Measurements from ENCODE around the gene HIGD1C.

The HIGD1C gene

GRCh38 chr12:50988871-50989270 is 36.5 kb downstream of the HIGD1C start:
- Histone ChIP-seq H3K4me1 (ENCODE audit: insufficient read depth, low read length) (no peaks in the 10 kb centered on the region), H3K9ac (ENCODE audit: low read depth, low read length) (no peak overlapping the region), H3K27me3 (ENCODE audit: insufficient read depth, low read length) (no peaks in the 10 kb centered on the region), H3K27ac (ENCODE audit: low read length) (no peak overlapping the region), H3K36me3 (ENCODE audit: insufficient read depth, low read depth, low read length) (peaks cover 72% of the 10 kb centered on the region), H3K4me3 (ENCODE audit: low read length) (no peak overlapping the region), H3K9me3 (ENCODE audit: insufficient read depth, low read depth, low read length) (no peaks in the 10 kb centered on the region)

- Histone ChIP-seq H3K27me3 (ENCODE audit: insufficient read depth, low read length) (no peaks in the 10 kb centered on the region), H3K36me3 (ENCODE audit: insufficient read depth, low read depth, low read length) (peaks cover 83% of the 10 kb centered on the region), H3K9ac (ENCODE audit: low read depth, low read length) (no peak overlapping the region), H3K27ac (ENCODE audit: low read length) (no peak overlapping the region), H3K4me1 (ENCODE audit: insufficient read depth, low read length) (no peaks in the 10 kb centered on the region), H3K9me3 (ENCODE audit: insufficient read depth, low read depth, low read length) (no peaks in the 10 kb centered on the region), H3K4me3 (ENCODE audit: low read length) (no peak overlapping the region)
Measured at GRCh38 chr12:50990147-50990727, 37.9 kb downstream of the HIGD1C start.

- Histone ChIP-seq H3K4me1 (ENCODE audit: insufficient read depth, low read length) (no peaks in the 10 kb centered on the region), H3K4me3 (ENCODE audit: low read length) (no peak overlapping the region), H3K27me3 (ENCODE audit: insufficient read depth, low read length) (no peaks in the 10 kb centered on the region), H3K36me3 (ENCODE audit: insufficient read depth, low read depth, low read length) (peaks cover 89% of the 10 kb centered on the region), H3K9me3 (ENCODE audit: insufficient read depth, low read depth, low read length) (no peaks in the 10 kb centered on the region), H3K27ac (ENCODE audit: low read length) (no peak overlapping the region), H3K9ac (ENCODE audit: low read depth, low read length) (no peak overlapping the region)
Measured at GRCh38 chr12:50990791-50991190, 38.4 kb downstream of the HIGD1C start.

GRCh38 chr12:50991291-50991690 is 38.9 kb downstream of the HIGD1C start:
- Histone ChIP-seq H3K9me3 (ENCODE audit: insufficient read depth, low read depth, low read length) (no peaks in the 10 kb centered on the region), H3K4me3 (ENCODE audit: low read length) (no peak overlapping the region), H3K9ac (ENCODE audit: low read depth, low read length) (no peak overlapping the region), H3K27me3 (ENCODE audit: insufficient read depth, low read length) (no peaks in the 10 kb centered on the region), H3K4me1 (ENCODE audit: insufficient read depth, low read length) (no peaks in the 10 kb centered on the region), H3K27ac (ENCODE audit: low read length) (no peak overlapping the region), H3K36me3 (ENCODE audit: insufficient read depth, low read depth, low read length) (peaks cover 91% of the 10 kb centered on the region)

- Histone ChIP-seq H3K4me3 (ENCODE audit: low read length) (no peak overlapping the region), H3K27ac (ENCODE audit: low read length) (no peak overlapping the region), H3K27me3 (ENCODE audit: insufficient read depth, low read length) (no peaks in the 10 kb centered on the region), H3K36me3 (ENCODE audit: insufficient read depth, low read depth, low read length) (peaks cover 90% of the 10 kb centered on the region), H3K9me3 (ENCODE audit: insufficient read depth, low read depth, low read length) (no peaks in the 10 kb centered on the region), H3K4me1 (ENCODE audit: insufficient read depth, low read length) (no peaks in the 10 kb centered on the region), H3K9ac (ENCODE audit: low read depth, low read length) (no peak overlapping the region)
Measured at GRCh38 chr12:50992819-50993218, 40.5 kb downstream of the HIGD1C start.

GRCh38 chr12:50999093-50999492 is 46.7 kb downstream of the HIGD1C start:
- Histone ChIP-seq H3K9me3 (ENCODE audit: insufficient read depth, low read depth, low read length) (no peaks in the 10 kb centered on the region), H3K9ac (ENCODE audit: low read depth, low read length) (no peak overlapping the region), H3K4me1 (ENCODE audit: insufficient read depth, low read length) (no peaks in the 10 kb centered on the region), H3K4me3 (ENCODE audit: low read length) (no peak overlapping the region), H3K36me3 (ENCODE audit: insufficient read depth, low read depth, low read length) (peaks cover 67% of the 10 kb centered on the region), H3K27me3 (ENCODE audit: insufficient read depth, low read length) (no peaks in the 10 kb centered on the region), H3K27ac (ENCODE audit: low read length) (no peak overlapping the region)

- no peaks in the 10 kb centered on the region for H3K9me3 ChIP-seq (ENCODE audit: insufficient read depth, low read depth, low read length)
- H3K4me1 ChIP-seq (ENCODE audit: insufficient read depth, low read length), result 0 out of 2 replicates have a peak, but pooled peaks cover 4% of the 10 kb centered on the region
- H3K36me3 ChIP-seq (ENCODE audit: insufficient read depth, low read depth, low read length), result peaks cover 67% of the 10 kb centered on the region
- no peak overlapping the region for H3K27ac ChIP-seq (ENCODE audit: low read length)
- no peak overlapping the region for H3K4me3 ChIP-seq (ENCODE audit: low read length)
- H3K9ac ChIP-seq (ENCODE audit: low read depth, low read length), result no peak overlapping the region
- H3K27me3 ChIP-seq (ENCODE audit: insufficient read depth, low read length), result no peaks in the 10 kb centered on the region
Measured at GRCh38 chr12:51000245-51000644, 47.9 kb downstream of the HIGD1C start.

GRCh38 chr12:51001799-51002198 is 49.5 kb downstream of the HIGD1C start:
- H3K9me3 ChIP-seq (ENCODE audit: insufficient read depth, low read depth, low read length), result no peaks in the 10 kb centered on the region
- H3K27me3 ChIP-seq (ENCODE audit: insufficient read depth, low read length), result no peaks in the 10 kb centered on the region
- H3K27ac ChIP-seq (ENCODE audit: low read length), result no peak overlapping the region
- no peak overlapping the region for H3K9ac ChIP-seq (ENCODE audit: low read depth, low read length)
- H3K4me3 ChIP-seq (ENCODE audit: low read length), result no peak overlapping the region
- 0 out of 2 replicates have a peak, but pooled peaks cover 4% of the 10 kb centered on the region for H3K4me1 ChIP-seq (ENCODE audit: insufficient read depth, low read length)
- H3K36me3 ChIP-seq (ENCODE audit: insufficient read depth, low read depth, low read length), result peaks cover 57% of the 10 kb centered on the region

- Histone ChIP-seq H3K9me3 (ENCODE audit: insufficient read depth, low read depth, low read length) (no peaks in the 10 kb centered on the region), H3K27me3 (ENCODE audit: insufficient read depth, low read length) (no peaks in the 10 kb centered on the region), H3K4me1 (ENCODE audit: insufficient read depth, low read length) (peaks cover 11% of the 10 kb centered on the region; the same call in 1 of the 2 replicates), H3K4me3 (ENCODE audit: low read length) (no peak overlapping the region), H3K9ac (ENCODE audit: low read depth, low read length) (no peak overlapping the region), H3K36me3 (ENCODE audit: insufficient read depth, low read depth, low read length) (peaks cover 53% of the 10 kb centered on the region), H3K27ac (ENCODE audit: low read length) (no peak overlapping the region)
Measured at GRCh38 chr12:51004504-51004903, 52.2 kb downstream of the HIGD1C start.

DNA sequence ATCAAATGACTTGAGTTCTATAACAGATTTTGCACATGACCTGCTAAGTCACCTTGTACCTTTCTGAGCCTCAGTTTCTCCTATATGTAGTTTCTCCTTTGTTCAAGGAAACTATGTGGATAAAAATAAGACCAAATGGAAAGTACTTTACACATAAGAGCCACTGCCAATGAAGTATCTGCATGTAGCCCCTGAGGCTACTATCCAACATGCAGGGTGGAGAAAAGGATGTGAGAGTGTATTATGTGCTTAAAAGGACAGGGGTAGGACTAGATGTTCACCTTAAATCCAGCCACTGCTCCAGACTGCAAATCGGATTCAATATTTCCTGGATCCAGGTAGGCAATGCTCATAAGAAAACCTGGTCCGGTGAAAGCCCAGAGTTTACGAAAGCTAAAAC is 52.7 kb downstream of the HIGD1C start:
- 0 out of 2 replicates have a peak overlapping the region, but pooled peaks have one; percentile 21 for H3K9ac ChIP-seq (ENCODE audit: low read depth, low read length)
- no peaks in the 10 kb centered on the region for H3K9me3 ChIP-seq (ENCODE audit: insufficient read depth, low read depth, low read length)
- peaks cover 51% of the 10 kb centered on the region for H3K36me3 ChIP-seq (ENCODE audit: insufficient read depth, low read depth, low read length)
- H3K27ac ChIP-seq (ENCODE audit: low read length), result no peak overlapping the region
- peaks cover 11% of the 10 kb centered on the region; the same call in 1 of the 2 replicates for H3K4me1 ChIP-seq (ENCODE audit: insufficient read depth, low read length)
- no peak overlapping the region for H3K4me3 ChIP-seq (ENCODE audit: low read length)
- no peaks in the 10 kb centered on the region for H3K27me3 ChIP-seq (ENCODE audit: insufficient read depth, low read length)

DNA sequence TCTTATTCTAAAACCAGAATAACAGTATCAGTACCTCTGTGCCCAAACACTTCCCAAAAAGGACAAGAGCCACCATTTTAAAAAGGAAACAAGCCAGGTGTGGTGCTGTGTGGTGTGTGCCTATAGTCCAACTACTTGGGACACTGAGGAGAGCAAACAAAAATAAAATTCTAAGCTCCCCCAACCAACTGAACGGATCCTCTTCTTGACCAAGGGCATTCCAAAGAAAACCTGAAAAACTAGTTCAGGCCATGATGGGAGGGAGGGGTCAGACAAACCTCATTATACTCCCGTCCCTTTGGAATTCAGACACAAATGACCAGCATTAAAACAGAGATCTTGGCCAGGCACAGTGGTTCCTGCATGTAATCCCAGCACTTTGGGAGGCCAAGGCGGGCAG is 53.3 kb downstream of the HIGD1C start:
- Histone ChIP-seq H3K27ac (ENCODE audit: low read length) (no peak overlapping the region), H3K27me3 (ENCODE audit: insufficient read depth, low read length) (no peaks in the 10 kb centered on the region), H3K9ac (ENCODE audit: low read depth, low read length) (0 out of 2 replicates have a peak overlapping the region, but pooled peaks have one; percentile 21), H3K9me3 (ENCODE audit: insufficient read depth, low read depth, low read length) (no peaks in the 10 kb centered on the region), H3K36me3 (ENCODE audit: insufficient read depth, low read depth, low read length) (peaks cover 44% of the 10 kb centered on the region), H3K4me3 (ENCODE audit: low read length) (no peak overlapping the region; the same call in 1 of the 2 replicates), H3K4me1 (ENCODE audit: insufficient read depth, low read length) (peaks cover 11% of the 10 kb centered on the region; the same call in 1 of the 2 replicates)

- peaks cover 11% of the 10 kb centered on the region; the same call in 1 of the 2 replicates for H3K4me1 ChIP-seq (ENCODE audit: insufficient read depth, low read length)
- no peaks in the 10 kb centered on the region for H3K27me3 ChIP-seq (ENCODE audit: insufficient read depth, low read length)
- H3K36me3 ChIP-seq (ENCODE audit: insufficient read depth, low read depth, low read length), result peaks cover 34% of the 10 kb centered on the region
- peak overlapping the region; percentile 19; the same call in 1 of the 2 replicates for H3K9ac ChIP-seq (ENCODE audit: low read depth, low read length)
- no peaks in the 10 kb centered on the region for H3K9me3 ChIP-seq (ENCODE audit: insufficient read depth, low read depth, low read length)
- no peak overlapping the region for H3K27ac ChIP-seq (ENCODE audit: low read length)
- H3K4me3 ChIP-seq (ENCODE audit: low read length), result no peak overlapping the region
Measured at GRCh38 chr12:51008329-51009055, 56.1 kb downstream of the HIGD1C start.

All from iPS-20b (cell line).